Loucy (cell line): ENCODE measurements around the gene CD24.

Source experiments
- H2AFZ ChIP-seq: fragments of 200-600 bp; sonication (generic); 2 replicates; pipeline ENCODE4 v1.6.0; 2016; ENCODE audit warnings: antibody characterized with exemption, mild to moderate bottlenecking, low read length, moderate library complexity
- H3F3A ChIP-seq: fragments of 200-600 bp; 2 replicates; pipeline ENCODE4 v1.6.0; 2016; ENCODE audit warnings: antibody characterized with exemption, low read depth, mild to moderate bottlenecking
- H3K27me3 ChIP-seq: fragments of 200-600 bp; sonication (generic); 2 replicates; pipeline ENCODE4 v1.6.1; 2014; ENCODE audit warnings: low read length, mild to moderate bottlenecking; ENCODE audit not compliant: insufficient read depth, poor library complexity, severe bottlenecking
- H3K36me3 ChIP-seq: fragments of 200-600 bp; sonication (generic); 2 replicates; pipeline ENCODE4 v1.6.1; 2016; ENCODE audit warnings: low read length; ENCODE audit not compliant: insufficient read depth
- H3K4me1 ChIP-seq: fragments of 200-600 bp; sonication (generic); 2 replicates; pipeline ENCODE4 v1.5.1; 2014; ENCODE audit warnings: low read length, mild to moderate bottlenecking; ENCODE audit not compliant: insufficient read depth, poor library complexity, severe bottlenecking
- H3K4me2 ChIP-seq: fragments of 200-600 bp; sonication (generic); 2 replicates; pipeline ENCODE4 v1.6.0; 2014; ENCODE audit warnings: antibody characterized with exemption, low read length, low read depth, mild to moderate bottlenecking; ENCODE audit not compliant: poor library complexity, severe bottlenecking
- H3K4me3 ChIP-seq: fragments of 200-600 bp; sonication (generic); 2 replicates; pipeline ENCODE4 v1.5.1; 2014; ENCODE audit warnings: low read length, mild to moderate bottlenecking, mixed read lengths; ENCODE audit not compliant: poor library complexity, severe bottlenecking
- H3K79me2 ChIP-seq: fragments of 200-600 bp; sonication (generic); 2 replicates; pipeline ENCODE4 v1.6.1; 2014; ENCODE audit warnings: low read length; ENCODE audit not compliant: insufficient read depth
- H3K9ac ChIP-seq: fragments of 200-600 bp; sonication (generic); 2 replicates; pipeline ENCODE4 v1.6.0; 2014; ENCODE audit warnings: mild to moderate bottlenecking, low read depth, low read length, moderate library complexity; ENCODE audit not compliant: poor library complexity, severe bottlenecking
- H3K9me2 ChIP-seq: fragments of 200-600 bp; sonication (generic); replicated peaks from 2 replicates; pipeline ENCODE4 v1.6.1; 2016; ENCODE audit warnings: low read depth, low read length, mixed read lengths
- H3K9me3 ChIP-seq: fragments of 200-600 bp; sonication (generic); 2 replicates; pipeline ENCODE4 v1.6.1; 2014; ENCODE audit warnings: mild to moderate bottlenecking, antibody characterized with exemption, low read length, low read depth; ENCODE audit not compliant: insufficient read depth
- H4K20me1 ChIP-seq: fragments of 200-600 bp; sonication (generic); 2 replicates; pipeline ENCODE4 v1.6.0; 2014; ENCODE audit warnings: antibody characterized with exemption, low read length, mild to moderate bottlenecking; ENCODE audit not compliant: insufficient read depth, poor library complexity, severe bottlenecking
- CTCF ChIP-seq: fragments of 200-600 bp; sonication (generic); conservative IDR thresholded peaks from 2 replicates; pipeline ENCODE4 v1.5.1; 2014; ENCODE audit warnings: mild to moderate bottlenecking, antibody characterized with exemption, low read length
- EZH2phosphoT487 ChIP-seq: fragments of 200-600 bp; IDR thresholded peaks from 2 replicates; pipeline ENCODE4 v1.6.1; 2018; ENCODE audit warnings: antibody characterized with exemption, mild to moderate bottlenecking, moderate library complexity, borderline replicate concordance

Gene CD24

GRCh38 chr6:106967936-106968555 lies 6.5 kb downstream of the CD24 start:
- Histone ChIP-seq H3K4me2 (no peak overlapping the region), H3K9me2 (no peaks in the 10 kb centered on the region), H4K20me1 (no peaks in the 10 kb centered on the region), H3F3A (no peaks in the 10 kb centered on the region), H3K36me3 (no peaks in the 10 kb centered on the region), H3K4me3 (no peak overlapping the region), H3K27me3 (no peaks in the 10 kb centered on the region), H3K79me2 (no peaks in the 10 kb centered on the region), H3K4me1 (no peaks in the 10 kb centered on the region), H3K9me3 (no peaks in the 10 kb centered on the region), H3K9ac (no peak overlapping the region), H2AFZ (no peak overlapping the region)
- TF ChIP-seq CTCF (no peak), EZH2phosphoT487 (no peak)

GRCh38 chr6:106966671-106967640 lies 7.6 kb downstream of the CD24 start:
- Histone ChIP-seq H2AFZ (no peak overlapping the region), H3F3A (no peaks in the 10 kb centered on the region), H3K79me2 (no peaks in the 10 kb centered on the region), H3K9me2 (no peaks in the 10 kb centered on the region), H3K36me3 (no peaks in the 10 kb centered on the region), H3K4me1 (no peaks in the 10 kb centered on the region), H3K9me3 (no peaks in the 10 kb centered on the region), H4K20me1 (no peaks in the 10 kb centered on the region), H3K27me3 (no peaks in the 10 kb centered on the region), H3K9ac (no peak overlapping the region), H3K4me3 (no peak overlapping the region), H3K4me2 (no peak overlapping the region)
- TF ChIP-seq CTCF (no peak), EZH2phosphoT487 (no peak)

GRCh38 chr6:106966229-106966628 lies 8.3 kb downstream of the CD24 start:
- no peaks in the 10 kb centered on the region for H3K9me3 ChIP-seq
- no peaks in the 10 kb centered on the region for H3K27me3 ChIP-seq

More at GRCh38 chr6:106966229-106966628, 8.3 kb downstream of the CD24 start:
- Histone ChIP-seq H3K4me3 (no peak overlapping the region), H3K36me3 (no peaks in the 10 kb centered on the region), H4K20me1 (no peaks in the 10 kb centered on the region), H3K79me2 (no peaks in the 10 kb centered on the region), H3K4me2 (no peak overlapping the region), H3K9ac (no peak overlapping the region), H3K4me1 (no peaks in the 10 kb centered on the region), H3K9me2 (no peaks in the 10 kb centered on the region), H3F3A (no peaks in the 10 kb centered on the region), H2AFZ (no peak overlapping the region)
- TF ChIP-seq EZH2phosphoT487 (no peak), CTCF (no peak; the same call in 1 of the 2 replicates)
